DMS 273 treated with DMSO at 0.1 percent for 48 hours (cell line): ENCODE measurements around the gene RPL26.
"Not testable (repeated sequence)": the region's sequence is repeated elsewhere in the genome, so short reads cannot be mapped to it uniquely, and the experiment has no call there.

Source experiments
- DNase-seq: peaks from one replicate; lab custom pipeline; 2025; lab: John Stamatoyannopoulos, UW

The RPL26 gene

DNA sequence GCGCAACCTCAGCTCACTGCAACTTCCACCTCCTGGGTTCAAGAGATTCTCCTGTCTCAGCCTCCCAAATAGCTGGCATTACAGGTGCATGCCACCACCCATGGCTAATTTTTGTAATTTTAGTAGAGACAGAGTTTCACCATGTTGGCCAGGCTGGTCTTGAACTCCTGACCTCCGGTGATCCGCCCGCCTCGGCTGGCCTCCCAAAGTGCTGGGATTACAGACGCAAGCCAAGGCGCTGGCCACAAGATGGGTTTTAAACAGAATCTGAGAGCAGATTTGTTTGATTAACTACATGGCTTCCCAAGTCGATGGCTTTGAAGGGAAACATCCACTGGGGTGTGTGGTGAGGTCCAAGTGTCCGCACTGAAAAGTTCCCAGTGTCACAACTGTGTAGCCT, 11.5 kb upstream of the RPL26 start:
- DNase-seq, result not testable (repeated sequence)

DNA sequence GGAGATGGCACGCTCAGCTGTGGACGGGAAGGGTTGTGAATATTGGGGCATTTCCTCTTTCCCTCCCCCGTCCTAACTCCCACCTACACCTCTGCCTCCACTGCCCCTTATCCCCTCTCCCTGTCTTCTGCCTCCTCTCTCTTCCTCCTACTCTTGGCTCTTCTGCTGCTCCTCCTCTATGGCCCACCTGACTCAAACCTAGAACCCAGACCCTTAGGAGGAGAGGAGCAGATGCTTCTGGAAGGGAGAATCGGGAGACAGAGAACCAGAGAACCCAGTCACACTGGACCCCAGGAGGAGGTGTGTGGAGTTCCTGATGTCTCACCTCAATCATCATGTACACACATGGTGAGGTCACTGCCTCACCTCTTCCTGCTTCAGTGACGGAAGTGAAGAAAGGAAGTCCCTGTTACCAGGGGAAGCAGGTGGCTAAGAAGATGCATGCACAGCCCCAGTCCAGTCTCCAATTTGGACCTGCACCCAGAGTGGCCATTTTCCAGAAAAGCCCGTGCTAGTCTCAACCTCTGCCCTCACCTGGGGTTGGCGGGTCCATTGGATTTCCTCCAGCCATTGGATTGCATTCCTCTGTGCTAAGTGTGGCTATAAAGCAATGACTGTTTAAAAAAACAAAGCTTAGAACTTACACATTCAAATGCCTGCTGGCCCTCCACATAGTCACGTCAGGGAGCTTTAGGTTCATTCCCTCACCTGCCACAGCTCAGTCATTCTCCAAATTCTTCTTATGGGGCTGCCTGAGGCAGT, 10.7 kb upstream of the RPL26 start:
- no peak for DNase-seq

DNA sequence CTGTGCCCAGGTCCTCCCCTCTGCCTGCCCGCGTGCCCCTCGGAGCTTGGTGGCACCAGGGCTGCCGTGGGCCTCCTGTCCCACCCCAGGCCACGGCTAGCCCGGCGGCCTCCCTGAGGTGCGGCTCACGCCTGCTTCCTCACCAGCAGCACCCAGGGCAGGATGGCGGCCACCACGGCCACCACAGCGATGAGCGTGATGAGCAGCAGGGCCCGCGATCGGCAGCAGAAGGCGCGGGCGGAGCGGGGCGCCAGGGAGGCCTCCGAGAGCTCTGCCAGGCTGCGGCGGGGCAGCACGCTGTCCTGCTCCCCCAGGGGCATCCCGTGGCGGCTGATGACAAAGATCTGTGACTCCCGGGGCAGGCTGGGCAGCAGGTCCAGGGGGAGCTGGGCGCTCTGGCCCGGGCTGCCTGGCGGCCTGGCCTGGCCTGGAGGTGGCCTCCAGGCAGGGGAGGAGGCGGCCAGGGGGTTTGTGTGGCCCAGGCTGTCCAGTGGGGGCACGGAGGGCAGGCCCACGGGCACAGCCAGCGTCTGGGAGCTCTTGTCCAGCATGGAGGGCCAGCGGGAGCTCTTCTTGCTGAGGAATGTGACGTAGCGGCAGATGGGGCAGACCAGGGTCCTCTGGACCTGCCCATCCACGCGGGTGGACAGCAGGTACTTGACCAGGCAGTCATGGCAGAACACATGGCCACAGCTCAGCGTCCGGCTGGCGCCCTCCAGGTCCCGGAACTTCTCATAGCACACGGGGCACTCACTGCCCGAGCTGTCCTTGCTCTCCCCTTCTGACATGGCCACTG, 9.9 kb upstream of the RPL26 start:
- no peak for DNase-seq

DNA sequence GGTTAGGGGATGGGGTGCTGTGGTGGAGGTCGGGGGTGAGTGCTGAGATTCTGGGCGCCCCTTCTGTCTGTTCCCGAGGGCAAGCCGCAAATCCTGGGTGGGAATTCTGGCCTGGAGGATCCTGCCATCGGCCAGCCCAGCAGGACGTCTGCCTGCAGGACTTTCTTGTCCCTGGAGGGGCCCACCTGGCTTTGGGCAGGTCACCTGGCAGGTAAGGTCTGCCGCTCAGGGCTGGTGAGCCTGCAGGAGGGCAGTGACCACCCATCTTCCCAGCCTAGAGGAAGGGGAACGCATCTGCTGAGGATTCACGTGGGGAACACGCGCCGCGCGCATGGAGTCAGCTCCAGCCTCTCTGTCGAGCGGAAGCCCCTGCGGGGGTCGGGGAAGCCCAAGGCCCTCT, 9.3 kb upstream of the RPL26 start:
- DNase-seq, result no peak

DNA sequence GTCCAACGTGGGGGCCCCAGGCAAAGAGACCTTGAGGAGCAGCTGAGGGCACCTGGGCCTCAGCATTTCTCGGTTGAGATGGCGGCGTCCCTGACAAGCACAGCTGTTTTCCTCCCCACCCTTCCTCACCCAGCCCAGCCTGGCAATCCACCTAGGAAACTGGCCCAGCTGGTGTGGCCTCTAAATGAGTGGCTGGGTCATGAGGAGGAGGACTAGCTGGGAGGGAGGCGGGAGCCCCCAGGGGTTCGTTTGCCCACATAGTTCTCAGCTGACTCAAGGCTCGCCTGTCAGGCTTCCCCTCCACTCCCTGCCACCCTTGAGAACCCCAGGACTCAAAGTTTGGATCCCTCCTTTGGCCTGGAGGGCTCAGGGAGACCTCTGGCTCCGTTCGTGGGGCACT, 8.7 kb upstream of the RPL26 start:
- no peak for DNase-seq

DNA sequence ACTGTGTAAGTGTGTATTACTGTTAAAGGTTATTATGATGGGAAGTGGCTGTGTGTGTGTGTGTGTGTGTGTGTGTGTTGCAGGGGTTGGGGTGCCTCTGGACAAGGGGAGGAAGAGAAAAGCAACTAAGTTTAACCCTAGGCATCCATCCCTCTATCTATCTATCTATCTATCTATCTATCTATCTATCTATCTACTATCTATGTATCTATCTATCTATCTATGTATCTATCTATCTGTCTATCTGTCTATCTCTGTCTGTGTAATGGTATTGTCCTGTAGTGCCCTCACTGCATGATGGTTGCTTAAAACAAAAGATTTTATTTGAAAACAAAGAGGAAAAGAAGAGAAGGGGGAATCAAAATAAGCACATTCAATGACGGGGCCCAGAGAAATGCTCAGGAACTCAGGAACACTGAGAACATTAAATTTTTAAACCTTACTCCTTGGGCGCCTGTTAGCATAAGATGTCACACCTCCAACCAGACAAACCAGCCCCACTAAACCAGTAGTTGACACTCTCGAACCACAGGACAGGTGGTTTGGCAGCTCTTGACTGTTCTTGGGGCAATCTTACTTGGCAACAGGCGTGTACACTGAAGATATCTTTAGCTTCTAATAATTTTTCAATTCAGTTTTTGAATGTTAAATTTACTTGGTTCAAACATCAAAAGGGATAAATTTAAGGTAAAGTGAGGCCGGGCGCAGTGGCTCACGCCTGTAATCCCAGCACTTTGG, 5.1 kb upstream of the RPL26 start:
- no peak for DNase-seq

DNA sequence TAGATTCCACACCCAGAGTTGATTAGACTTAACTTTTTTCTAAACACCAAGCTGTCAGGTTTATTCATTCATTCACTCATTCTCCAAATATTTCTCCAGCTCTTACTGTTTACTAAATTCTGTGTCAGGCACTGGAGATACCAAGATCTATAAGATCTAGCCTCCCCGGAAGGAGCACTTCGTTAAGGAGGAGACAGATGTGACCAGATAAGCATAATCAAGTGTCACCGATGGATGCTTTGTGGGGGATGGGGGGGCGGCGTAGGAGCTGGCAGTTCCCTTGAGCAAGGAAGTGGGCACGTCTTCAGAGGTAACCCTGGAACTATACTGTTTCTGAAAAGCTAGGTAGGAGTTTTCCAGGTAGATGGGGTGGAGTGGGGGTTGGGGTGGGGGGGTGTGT, 3.8 kb upstream of the RPL26 start:
- DNase-seq, result no peak

DNA sequence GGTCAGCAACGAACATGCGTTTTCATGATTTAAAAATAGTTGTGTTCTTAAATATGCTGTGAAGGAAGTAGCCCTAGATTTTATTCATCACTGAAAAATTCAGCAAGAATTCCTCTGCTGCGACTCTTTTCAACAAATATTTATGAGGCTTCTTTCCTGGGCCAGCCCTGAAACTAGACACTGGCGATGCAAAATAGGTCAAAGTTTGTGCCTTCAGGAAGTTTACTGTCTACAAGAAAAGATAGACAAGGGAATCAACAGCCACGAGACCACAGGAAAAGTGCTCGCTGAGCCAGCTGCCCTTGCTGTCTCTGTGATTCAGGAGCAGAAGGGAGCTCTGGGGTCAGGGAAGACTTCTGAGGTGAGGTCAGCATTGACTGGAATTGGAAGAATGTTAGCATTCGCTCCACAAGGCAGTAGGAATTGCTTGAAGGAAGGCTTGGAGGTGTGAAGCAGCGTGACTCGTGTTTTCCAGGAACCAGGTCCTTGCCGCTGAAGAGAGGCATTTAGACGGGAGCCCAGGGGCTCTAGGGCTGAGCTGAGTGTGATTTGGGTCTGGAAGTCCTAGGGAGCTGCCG, 1.9 kb upstream of the RPL26 start:
- no peak for DNase-seq

DNA sequence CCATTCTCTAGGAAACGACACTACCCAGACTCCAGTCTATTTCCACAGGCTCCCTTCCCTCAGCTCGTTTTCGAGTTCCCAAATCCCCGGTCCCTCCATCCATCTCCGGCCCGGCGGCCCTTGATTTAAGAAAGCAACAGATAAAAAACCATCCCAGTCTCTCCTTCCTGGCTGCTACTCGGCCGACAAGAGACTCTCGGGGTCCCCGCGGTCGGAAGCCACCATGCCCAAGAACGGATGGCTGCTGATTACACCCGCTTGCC, 182 bp downstream of the RPL26 start:
- no peak for DNase-seq

DNA sequence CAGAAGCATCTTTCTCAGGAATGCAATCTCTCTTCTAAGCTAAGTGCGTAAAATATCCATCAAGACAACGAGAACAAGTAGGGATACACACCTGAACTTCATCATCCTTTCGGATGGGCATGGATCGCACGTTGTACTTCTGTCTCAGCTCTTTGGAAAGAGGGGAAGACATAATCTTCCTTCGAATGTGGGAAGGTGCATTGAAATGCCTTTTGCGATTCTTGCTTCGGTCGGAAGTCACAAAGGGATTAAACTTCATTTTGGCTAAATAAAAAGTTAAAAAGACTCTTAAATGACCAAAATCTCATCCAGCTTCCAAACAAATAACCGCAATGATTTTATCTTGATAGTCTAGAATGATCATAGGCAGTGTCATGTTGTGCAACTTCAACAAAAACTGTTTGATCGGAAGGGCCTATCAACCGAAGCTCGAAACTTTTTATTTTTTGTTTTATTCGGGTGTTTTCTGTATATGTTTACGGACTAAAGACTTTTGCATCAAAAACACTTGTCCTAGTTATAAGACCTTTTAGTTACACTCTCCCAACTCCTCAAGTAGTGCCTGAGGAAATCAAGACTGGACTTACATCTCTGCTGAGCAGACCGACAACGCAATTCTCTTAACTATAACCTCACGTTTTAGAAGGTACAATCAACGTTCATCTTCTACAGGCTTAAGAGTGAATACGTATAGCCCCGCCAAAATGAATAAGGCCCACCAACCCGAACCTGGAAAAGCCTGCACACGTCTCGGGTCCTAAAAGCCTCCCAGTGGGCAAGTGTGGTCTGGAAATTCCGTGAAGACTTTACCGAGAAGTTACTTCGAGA, 727 bp downstream of the RPL26 start:
- no peak for DNase-seq

DNA sequence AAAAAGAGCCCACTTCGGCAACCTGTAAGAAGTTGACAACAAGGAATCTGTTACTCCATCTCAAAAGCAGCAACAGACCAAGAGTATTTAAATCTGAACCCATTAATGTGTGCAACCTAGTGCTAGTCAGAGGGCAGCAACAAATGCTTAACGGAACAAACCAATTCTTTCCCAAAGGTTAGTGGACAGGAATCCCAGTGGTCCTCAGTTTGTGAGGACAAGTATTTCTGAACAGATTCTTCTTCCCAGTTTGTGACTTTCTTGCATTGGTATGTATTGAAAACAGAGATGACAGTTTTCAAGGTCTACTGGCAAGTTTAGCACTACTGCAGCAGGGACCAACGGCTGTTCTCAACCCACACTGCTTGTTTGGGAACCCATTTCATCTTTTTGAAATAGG, 2.9 kb downstream of the RPL26 start:
- no peak for DNase-seq

DNA sequence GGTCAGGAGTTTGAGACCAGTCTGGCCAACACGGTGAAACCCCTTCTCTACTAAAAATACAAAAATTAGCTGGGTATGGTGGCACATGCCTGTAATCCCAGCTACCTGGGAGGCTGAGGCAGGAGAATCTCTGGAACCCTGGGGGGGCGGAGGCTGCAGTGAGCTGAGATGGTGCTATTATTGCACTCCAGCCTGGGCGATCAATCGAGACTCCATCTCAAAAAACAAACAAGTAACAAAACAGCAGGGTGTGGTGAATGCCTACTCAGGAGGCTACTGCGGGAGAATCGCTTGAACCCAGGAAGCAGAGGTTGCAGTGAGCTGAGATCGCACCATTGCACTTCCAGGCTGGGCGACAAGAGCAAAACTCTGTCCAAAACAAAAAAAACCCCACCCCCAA, 4.9 kb downstream of the RPL26 start:
- not testable (repeated sequence) for DNase-seq

DNA sequence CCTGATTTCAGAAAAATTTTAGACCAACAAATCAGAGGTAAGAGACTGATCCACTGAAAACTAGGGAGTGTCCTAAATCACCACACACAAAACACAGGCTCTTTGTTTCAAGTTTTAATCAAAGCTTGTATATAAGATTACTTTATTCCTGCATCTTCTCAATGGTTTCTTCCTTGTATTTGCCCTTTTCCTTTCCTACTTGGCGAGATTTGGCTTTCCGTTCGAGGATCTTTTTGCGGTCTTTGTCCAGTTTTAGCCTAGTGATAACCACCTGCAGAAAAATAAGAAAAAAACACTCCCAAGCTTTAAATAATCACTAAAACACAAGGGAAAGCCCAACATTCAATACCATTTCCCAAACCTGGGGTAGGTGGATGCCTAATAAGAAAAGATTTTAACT, 5.6 kb downstream of the RPL26 start:
- DNase-seq, result no peak

DNA sequence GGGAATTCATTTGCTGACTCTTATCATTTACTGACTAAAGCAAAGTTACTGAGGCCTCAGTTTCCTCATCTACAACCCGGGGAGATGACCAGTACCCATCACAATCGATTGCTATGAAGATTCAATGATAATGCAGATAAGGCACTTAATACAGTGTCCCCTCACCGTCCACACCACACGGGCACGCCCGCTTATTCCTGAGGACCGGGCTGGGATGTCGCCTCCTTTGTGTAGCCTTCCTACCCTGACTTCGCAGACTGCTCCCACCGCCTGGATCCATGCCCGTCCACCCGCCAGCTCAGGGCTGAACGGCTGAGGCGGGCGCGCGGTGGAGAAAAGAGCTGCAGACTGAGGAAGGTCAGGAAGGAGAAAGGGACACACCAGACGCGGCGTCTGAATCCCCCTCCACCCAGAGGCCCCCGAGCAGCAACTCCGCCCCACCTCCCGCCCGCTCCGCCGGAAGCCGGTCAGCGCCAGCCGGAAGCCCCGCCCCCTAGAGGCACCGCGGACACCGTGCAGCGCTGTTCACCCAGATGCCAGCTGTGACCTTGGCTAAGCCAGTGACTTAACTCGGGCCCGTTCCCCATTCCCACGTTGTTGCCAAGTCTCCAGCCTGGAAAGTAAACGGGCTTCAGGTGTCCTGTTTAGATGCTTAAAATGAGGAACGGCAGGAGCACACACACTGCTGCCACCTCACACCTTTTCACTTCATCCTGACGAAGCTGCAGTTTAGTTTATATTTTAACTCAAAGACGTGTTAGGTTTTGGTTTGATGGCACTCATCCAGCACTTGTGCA, 6.5 kb downstream of the RPL26 start, which contains the start of gene KRABD2:
KRABD2 (minus strand) TSS at position 434 of the 797 bp plus-strand sequence.
- DNase-seq, result peak; percentile 86

DNA sequence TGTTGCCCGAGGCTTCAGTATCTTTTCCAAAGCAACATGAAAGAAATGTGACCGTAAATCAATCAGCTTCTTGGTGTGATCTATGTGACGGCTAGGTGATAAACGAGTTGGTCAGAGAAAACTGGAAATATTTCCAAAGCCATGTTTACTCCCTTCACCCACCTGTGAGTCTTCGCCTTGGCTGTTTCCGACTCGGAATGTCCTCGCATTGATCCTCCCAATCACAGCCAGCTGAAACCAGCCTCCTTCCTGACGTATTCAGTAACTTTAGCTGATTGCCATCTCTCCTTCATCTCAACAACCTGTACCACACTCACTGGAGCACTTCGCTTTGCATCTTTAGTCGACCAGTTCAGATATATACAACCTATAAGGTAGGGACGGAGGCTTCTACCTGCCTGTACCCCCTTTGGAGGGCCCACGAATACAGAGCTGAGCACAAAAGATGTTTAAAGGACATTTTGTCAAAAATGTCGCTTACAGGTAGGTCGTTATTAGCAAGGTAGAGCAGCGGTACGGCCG, 7.2 kb downstream of the RPL26 start:
- DNase-seq, result no peak

DNA sequence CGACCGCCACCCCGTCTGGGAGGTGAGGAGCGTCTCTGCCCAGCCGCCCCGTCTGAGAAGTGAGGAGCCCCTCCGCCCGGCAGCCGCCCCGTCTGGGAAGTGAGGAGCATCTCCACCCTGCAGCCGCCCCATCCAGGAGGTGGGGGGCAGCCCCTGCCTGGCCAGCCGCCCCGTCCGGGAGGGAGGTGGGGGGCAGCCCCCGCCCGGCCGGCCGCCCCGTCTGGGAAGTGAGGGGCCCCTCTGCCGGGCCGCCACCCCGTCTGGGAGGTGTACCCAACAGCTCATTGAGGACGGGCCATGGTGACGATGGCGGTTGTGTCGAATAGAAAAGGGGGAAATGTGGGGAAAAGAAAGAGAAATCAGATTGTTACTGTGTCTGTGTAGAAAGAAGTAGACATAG, 9.1 kb downstream of the RPL26 start:
- not testable (repeated sequence) for DNase-seq

DNA sequence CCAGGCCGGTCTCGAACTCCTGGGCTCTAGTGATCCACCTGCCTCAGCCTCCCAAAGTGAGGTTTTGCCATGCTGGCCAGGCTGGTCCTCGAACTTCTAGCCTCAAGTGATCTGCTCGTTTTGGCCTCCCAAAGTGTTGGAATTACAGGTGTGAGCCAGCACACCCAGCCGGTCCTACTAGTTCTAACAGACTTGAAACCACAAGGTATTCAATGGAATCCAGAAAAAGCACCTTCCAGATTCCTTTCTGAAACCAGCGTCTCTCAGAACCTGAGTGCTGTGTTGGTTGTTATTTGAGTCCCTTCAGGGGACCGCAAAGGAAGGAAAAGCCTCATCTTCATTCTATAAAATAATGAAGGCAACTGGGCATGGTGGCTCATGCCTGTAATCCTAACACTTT, 10.6 kb downstream of the RPL26 start:
- no peak for DNase-seq

DNA sequence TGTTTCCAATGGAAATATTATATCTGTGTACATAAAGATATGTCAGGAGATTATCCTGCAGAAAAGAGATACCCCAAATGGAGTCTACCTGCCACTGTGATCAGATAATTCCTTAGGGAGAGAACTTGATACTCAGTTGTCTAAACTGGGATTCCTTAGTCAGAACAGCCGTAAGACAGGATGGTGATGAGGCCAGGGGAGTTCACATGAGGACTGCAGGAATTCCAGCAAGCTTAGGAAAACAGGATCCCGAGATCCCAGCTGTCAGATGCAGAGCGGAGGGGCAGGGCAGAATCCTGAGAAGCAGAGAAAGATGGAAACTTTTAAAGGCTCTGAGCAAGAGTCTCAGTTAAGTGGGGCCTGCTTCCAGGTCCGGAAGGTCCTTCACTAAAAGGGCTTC, 11.2 kb downstream of the RPL26 start:
- DNase-seq, result no peak

DNA sequence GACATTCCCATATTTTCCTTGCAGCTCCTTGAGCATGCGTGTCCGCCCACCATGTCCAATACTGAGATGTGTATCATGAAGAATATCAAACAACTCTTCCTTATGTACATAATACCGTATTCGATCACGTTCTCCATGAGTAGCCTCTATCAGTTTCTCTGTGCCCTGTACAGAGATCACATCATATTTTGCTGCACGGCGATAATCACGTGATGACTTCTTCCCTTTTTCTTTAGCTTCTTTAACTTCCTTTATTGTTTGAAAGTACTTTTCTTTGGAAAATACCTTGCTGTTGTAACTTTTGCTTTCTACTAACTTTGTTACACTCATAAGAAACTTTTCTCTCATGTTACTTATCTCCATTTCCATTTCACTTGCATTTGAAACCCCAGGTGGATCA, 13.0 kb downstream of the RPL26 start:
- no peak for DNase-seq

DNA sequence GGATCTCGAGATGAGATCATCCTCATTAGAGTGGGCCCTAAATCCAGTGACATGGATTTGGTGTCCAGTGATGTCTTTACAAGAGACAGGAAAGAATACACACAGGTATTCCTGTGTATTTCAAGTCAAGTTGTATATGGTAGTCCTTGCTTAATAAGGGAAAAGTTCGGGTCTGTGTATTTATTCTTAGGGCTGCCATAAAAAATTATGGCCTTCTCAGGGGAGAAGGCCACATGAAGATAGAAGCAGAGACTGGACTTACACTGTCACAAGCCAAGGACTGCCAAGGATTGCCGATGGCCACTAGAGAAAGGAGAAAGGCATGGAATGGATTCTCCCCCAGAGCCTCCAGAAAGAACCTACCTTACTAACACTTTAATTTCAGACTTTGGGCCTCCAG, 14.8 kb downstream of the RPL26 start:
- DNase-seq, result no peak

DNA sequence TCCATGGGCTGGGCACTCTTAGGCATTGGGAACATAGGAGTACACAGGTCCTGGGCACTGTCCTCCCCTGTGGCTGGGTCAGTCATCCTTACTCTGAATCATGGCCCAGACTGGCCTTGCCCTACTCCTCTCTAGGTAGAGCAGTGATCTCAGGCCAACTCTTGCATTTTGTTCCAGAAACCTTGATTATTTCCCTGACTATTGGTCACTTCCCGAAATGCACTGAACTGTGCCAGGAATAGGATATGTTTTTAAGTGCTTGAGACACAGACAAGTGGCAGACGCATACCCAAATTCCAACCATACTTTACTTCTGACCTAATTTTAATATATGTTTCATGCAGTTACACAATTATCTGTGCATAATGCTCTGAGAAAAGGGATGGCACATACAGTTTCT, 16.8 kb downstream of the RPL26 start:
- DNase-seq, result no peak
